Measurements from ENCODE around the gene CATSPER4. TPM values are rescaled to one million over a fixed set of nuclear protein-coding genes. Genes with fewer than 3 reads are reported as not detected.

CATSPER4 gene
- total and polyA plus RNA-seq, 2 of the 13 experiments (the other 11 are each of a cell fraction or from before 2014, with no cell fraction given), result not detected

- peak; percentile 50; the same call in 1 of the 2 replicates for TF ChIP-seq ARID4A (CRISPR knock-in tag; IDR thresholded peaks at IDR 0.05; ENCODE audit: borderline replicate concordance)
- TF ChIP-seq ZFP36L1 (CRISPR knock-in tag; IDR thresholded peaks at IDR 0.05), result no peak
- TF ChIP-seq ETV5 (CRISPR knock-in tag; IDR thresholded peaks at IDR 0.05; ENCODE audit: borderline replicate concordance), result peak; percentile 47; the same call in 1 of the 2 replicates
- no peak for TF ChIP-seq ZNF260 (CRISPR knock-in tag; IDR thresholded peaks at IDR 0.05; ENCODE audit: borderline replicate concordance, low read depth)
- peak; percentile 65 for TF ChIP-seq ZFX (CRISPR knock-in tag; IDR thresholded peaks at IDR 0.05; ENCODE audit: low read depth)
- TF ChIP-seq TEAD3 (CRISPR knock-in tag; optimal IDR thresholded peaks at IDR 0.05; ENCODE audit: borderline replicate concordance), result peak; percentile 95
- peak; percentile 83 for TF ChIP-seq ZEB1 (IDR thresholded peaks at IDR 0.05; ENCODE audit: insufficient replicate concordance, low read depth)
- no peak for TF ChIP-seq SNRNP70 (IDR thresholded peaks at IDR 0.05; ENCODE audit: low read depth, low read length)
- TF ChIP-seq ZBTB1 (CRISPR knock-in tag; IDR thresholded peaks at IDR 0.05; ENCODE audit: borderline replicate concordance), result no peak
- no peak for TF ChIP-seq LCORL (IDR thresholded peaks at IDR 0.05)
- TF ChIP-seq LCORL (CRISPR knock-in tag; IDR thresholded peaks at IDR 0.05), result peak; percentile 42; the same call in 1 of the 2 replicates
- no peak for TF ChIP-seq ZNF766 (CRISPR knock-in tag; IDR thresholded peaks at IDR 0.05; ENCODE audit: borderline replicate concordance)
Measured at GRCh38 chr1:26177182-26177684, 13.2 kb upstream of the CATSPER4 start, which contains the start of gene CNKSR1 (continued).
